Effector CD8-positive, alpha-beta T cell (primary cell): ENCODE measurements around the gene GPR15.
"Not testable (repeated sequence)": the region's sequence is repeated elsewhere in the genome, so short reads cannot be mapped to it uniquely, and the experiment has no call there.

Source experiments
- DNase-seq: peaks from one replicate; lab custom pipeline; 2025; lab: John Stamatoyannopoulos, UW

GPR15 gene

DNA sequence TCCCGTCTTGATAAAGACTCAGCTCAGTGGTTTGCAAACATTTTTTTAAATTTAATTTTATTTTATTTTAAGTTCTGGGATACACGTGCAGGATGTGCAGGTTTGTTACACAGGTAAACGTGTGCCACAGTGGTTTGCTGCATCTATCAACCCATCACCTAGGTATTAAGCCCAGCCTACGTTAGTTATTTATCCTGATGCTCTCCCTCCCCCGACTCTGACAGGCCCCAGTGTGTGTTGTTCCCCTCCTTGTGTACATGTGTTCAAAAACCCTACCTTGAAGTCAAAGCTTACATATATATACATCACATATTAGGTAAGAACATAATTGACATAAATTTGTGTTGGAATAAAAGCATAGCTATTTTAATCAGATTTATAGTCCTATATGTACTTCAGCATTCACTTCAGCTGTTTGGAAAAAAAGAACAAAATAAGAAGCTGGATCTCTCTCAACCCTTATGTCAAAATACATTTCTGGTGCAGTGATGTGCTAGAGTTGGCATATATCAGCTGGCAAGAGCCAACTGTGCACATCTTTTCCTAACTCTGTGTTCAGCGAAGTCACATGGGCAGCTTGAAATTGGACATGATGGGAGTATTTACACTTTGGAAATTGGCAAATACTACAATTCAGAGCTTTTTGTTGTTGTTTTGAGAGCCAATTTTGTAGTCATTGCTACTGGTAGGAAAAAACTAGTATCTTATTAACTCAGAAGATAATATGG is 26.5 kb downstream of the GPR15 start:
- no peak for DNase-seq

DNA sequence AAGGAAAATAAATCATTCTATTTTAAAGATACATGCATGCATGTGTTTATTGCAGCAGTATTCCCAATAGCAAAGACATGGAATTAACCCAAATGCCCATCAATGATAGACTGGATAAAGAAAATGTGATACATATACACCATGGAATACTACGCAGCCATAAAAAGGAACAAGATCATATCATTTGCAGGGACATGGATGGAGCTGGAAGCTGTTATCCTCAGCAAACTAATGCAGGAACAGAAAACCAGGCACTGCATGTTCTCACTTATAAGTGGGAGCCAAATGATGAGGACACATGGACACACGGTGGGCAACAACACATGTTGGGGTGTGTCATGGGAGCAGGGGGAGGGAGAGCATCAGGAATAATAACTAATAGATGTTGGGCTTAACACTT is 28.0 kb downstream of the GPR15 start:
- not testable (repeated sequence) for DNase-seq

- DNase-seq, result no peak
These were observed 29.1 kb downstream of the GPR15 start for GRCh38 chr3:98560911-98561310.

DNA sequence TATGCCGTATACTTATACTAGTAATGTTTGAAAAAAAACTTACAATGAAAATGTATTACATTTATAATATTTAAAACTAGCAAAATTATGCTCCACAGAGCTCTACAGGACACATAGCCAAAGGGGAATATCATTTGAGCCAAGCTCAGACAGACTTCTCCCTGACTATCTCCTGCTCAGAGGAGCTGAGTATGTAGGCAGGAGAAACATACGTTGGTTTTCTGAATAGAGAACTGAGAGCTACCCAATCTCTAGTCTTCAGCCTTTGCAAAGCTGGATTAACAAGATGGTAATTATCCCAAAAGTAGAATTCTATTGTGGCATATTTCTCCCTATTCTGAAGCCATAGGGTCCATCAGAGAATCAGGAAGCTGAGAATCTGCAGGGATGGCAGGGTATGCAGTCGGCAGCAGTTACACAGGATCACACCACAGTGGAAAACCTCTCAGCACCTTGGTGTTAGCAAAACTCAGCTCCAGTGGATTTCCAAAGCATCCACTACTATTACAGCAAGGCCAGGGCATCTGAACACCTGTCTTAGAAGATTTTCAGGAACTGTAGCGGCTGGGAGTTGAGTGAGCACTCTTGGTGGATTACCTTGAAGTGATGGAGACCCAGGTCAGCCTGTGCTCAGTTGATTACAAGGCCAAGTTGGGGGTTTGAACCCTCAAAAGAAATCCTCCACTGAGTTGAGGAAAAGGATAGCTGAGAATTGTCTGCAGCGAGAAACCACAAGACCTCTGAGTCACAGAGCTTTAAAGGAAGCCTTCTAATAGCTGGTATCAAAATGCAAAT is 30.1 kb downstream of the GPR15 start:
- no peak for DNase-seq

GRCh38 chr3:98563661-98564281 is 32.0 kb downstream of the GPR15 start:
- DNase-seq, result no peak

GRCh38 chr3:98564282-98565005 is 32.7 kb downstream of the GPR15 start:
- DNase-seq, result no peak

DNA sequence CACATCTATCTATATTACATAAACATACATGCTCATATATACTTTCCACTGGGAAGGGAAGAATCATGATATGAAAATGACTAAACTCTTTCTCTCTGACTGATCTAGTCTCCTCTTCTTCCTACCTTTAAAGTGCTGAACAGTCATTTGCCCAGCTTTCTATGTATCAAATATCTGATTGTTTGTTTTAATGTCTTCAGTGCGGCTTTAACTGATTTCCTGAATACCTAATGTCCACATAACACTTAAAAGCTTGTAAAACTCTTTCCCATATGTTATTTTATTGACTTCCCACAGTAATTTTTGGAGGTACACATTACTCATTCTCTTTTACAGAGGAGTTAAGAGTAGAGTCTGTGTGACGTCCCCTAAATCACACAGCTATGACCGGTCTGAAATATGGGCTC is 33.5 kb downstream of the GPR15 start:
- no peak for DNase-seq

DNA sequence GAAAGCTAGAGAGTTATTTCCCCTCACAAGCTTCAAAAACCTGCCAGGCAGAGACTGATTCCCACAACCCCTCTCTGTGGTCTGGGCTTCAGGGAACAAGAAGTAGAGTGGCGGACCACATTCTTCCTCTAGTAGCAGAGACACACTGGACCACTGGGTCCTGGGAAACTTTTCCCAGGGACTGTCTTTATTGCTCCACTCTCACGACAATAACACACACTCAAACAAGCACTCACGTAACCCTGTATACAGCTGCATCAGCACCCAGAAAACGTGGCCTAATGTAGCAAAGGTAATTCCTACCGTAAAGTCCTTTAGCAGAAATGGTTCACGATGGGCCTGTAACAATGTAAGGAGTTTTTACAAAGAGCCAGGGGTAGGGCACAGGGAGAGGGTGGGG is 34.1 kb downstream of the GPR15 start:
- DNase-seq, result no peak

DNA sequence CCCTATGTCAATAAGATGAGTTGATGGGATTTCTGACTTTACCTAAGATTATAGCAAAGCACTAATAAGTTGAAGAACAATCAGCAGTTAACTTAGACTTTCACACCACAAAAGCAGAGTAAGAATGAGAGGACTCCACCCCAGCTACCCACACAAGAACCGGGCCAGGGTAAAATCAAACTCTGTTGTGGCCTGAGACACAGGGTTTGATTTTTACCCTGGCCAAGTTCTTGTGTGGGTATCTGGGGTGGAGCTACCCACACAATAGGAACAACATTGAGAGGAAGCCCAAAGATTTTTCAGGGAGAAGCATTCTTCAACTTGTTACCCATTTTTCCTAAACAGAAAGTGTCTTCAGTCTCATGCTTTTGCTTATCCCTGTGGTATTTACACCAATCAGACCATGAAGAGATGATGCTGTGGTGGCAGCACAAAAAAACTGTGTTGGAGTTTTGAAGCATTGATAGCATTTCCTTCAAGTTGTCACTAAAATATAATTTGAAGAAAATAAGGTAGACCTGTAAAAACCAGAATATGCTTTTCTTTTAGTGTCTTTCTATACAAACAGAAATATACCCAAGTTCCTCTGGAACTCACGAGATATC is 36.0 kb downstream of the GPR15 start:
- DNase-seq, result no peak

DNA sequence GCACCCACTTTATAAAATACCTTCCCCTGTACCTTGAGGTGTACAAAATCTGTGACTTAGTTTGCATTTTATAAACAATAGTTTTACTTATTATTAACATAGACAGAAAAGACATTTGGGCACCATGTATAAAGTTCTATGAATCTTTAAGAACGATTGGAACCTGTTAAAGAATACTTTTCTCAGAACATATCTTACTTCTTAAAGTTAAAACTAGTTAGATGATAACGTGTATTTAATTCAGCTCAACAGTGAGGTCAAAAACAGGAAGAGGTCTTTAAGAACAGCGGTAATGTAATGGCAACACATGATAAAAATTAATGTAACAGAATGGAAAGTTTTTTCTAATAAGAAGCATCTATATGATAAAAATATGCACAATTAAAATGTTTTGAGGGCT is 36.6 kb downstream of the GPR15 start:
- no peak for DNase-seq

DNA sequence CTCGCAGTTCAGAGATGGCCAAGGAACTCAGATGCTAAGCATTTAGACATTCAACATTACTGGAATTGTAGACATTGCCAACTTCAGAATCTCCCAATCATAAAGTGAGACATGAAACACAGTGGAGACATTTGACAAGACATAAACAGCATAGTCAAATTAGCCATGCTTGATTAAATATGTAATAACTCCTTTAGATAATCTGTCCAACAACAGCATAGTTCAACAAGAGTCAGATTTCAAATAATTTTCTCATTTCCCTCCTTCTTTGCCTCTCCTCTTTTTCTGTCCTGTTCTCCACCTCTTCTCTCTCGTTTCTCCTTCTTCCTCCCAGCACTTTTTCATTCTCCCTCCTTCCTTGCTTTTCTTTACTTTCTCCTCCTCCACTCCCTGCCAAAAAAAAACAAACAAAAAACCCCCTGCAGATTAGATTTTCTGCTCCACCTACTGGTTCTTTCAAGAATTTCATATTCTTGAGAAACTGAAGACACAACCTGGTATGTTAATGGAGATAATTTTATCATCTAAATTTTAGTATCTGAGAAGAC is 41.5 kb downstream of the GPR15 start:
- no peak for DNase-seq

- DNase-seq, result no peak
These were observed 42.4 kb downstream of the GPR15 start for GRCh38 chr3:98574132-98574531.

GRCh38 chr3:98577178-98577895 is 45.6 kb downstream of the GPR15 start:
- DNase-seq, result no peak

- no peak for DNase-seq
These were observed 48.9 kb downstream of the GPR15 start for GRCh38 chr3:98580401-98581386.

- DNase-seq, result no peak
These were observed 49.7 kb downstream of the GPR15 start for GRCh38 chr3:98581474-98581873.

DNA sequence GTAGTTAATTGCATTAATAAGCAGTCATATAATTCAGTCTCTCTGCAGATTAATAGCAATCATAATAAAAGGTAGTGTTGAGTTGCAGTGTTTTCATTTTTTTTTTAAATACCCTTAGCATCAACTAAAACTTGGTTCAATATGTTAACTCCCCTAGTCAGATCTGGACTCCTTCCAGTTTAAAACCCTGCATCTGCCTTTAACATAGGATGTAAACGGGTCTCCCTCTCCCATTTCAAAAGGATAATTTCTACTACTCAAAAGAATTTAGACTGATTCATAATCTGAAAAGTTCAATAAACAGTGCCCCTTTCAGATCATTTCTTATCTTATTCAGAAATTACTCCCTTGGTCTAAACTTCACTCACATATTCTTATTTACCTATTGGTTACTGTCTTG is 50.3 kb downstream of the GPR15 start:
- no peak for DNase-seq

- no peak for DNase-seq
These were observed 52.0 kb downstream of the GPR15 start for GRCh38 chr3:98583766-98584165.
